ENCODE results near the gene CCDC15. TPM values are rescaled to one million over a fixed set of nuclear protein-coding genes. Genes with fewer than 3 reads are reported as not detected.

The CCDC15 gene
- total and polyA plus RNA-seq, 5 donors from 2014 or later: 0.64 to 1.8 (median 1.1) TPM

GRCh38 chr11:124983674-124984511 is 29.9 kb downstream of the CCDC15 start:
- H3K4me3 Mint-ChIP-seq: no peak overlapping the region
- DNase-seq (no peak), ATAC-seq (ENCODE audit: low read depth in 2 of 2) (no peak)
- Histone ChIP-seq H3K27ac (ENCODE audit: insufficient read depth, low read length, poor library complexity, severe bottlenecking) (no peak overlapping the region), H3K36me3 (ENCODE audit: control insufficient read depth, insufficient read depth, low read length) (peaks cover 2% of the 10 kb centered on the region), H3K9me3 (ENCODE audit: control insufficient read depth in 2 of 2, low read length in 2 of 2) (peaks cover 7 to 11% of the 10 kb centered on the region in 2 experiments), H3K27me3 (ENCODE audit: control insufficient read depth, insufficient read depth, low read length) (no peaks in the 10 kb centered on the region), H3K4me3 (ENCODE audit: low read depth, low read length) (no peak overlapping the region), H3K4me1 (ENCODE audit: control insufficient read depth, insufficient read depth, low read length, poor library complexity, severe bottlenecking) (no peaks in the 10 kb centered on the region)
- no peaks in the 10 kb centered on the region for H3K27me3 Mint-ChIP-seq
- H3K36me3 Mint-ChIP-seq: peaks cover 62% of the 10 kb centered on the region
- H3K27ac Mint-ChIP-seq: no peak overlapping the region
- no peaks in the 10 kb centered on the region for H3K4me1 Mint-ChIP-seq
- H3K9me3 Mint-ChIP-seq: peaks cover 5 to 32% (median 14%) of the 10 kb centered on the region in 7 donors

GRCh38 chr11:124984512-124984854 is 30.5 kb downstream of the CCDC15 start:
- H3K9me3 Mint-ChIP-seq: peaks cover 5 to 26% (median 10%) of the 10 kb centered on the region in 7 donors
- peaks cover 60% of the 10 kb centered on the region for H3K36me3 Mint-ChIP-seq
- no peak overlapping the region for H3K4me3 Mint-ChIP-seq
- Histone ChIP-seq H3K4me3 (ENCODE audit: low read depth, low read length) (no peak overlapping the region), H3K4me1 (ENCODE audit: control insufficient read depth, insufficient read depth, low read length, poor library complexity, severe bottlenecking) (no peaks in the 10 kb centered on the region), H3K27ac (ENCODE audit: insufficient read depth, low read length, poor library complexity, severe bottlenecking) (no peak overlapping the region), H3K9me3 (ENCODE audit: control insufficient read depth in 2 of 2, low read length in 2 of 2) (peaks cover 7 to 11% of the 10 kb centered on the region in 2 experiments), H3K27me3 (ENCODE audit: control insufficient read depth, insufficient read depth, low read length) (no peaks in the 10 kb centered on the region), H3K36me3 (ENCODE audit: control insufficient read depth, insufficient read depth, low read length) (peaks cover 2% of the 10 kb centered on the region)
- H3K27me3 Mint-ChIP-seq: no peaks in the 10 kb centered on the region
- DNase-seq (no peak), ATAC-seq (ENCODE audit: low read depth in 2 of 2) (no peak)
- no peaks in the 10 kb centered on the region for H3K4me1 Mint-ChIP-seq
- H3K27ac Mint-ChIP-seq: no peak overlapping the region

- H3K4me1 Mint-ChIP-seq: no peaks in the 10 kb centered on the region
- DNase-seq (no peak), ATAC-seq (ENCODE audit: low read depth in 2 of 2) (no peak)
- H3K9me3 ChIP-seq (ENCODE audit: control insufficient read depth in 2 of 2, low read length in 2 of 2): peaks cover 3 to 6% of the 10 kb centered on the region in 2 experiments
- no peak overlapping the region for H3K27ac Mint-ChIP-seq
- H3K27ac ChIP-seq (ENCODE audit: insufficient read depth, low read length, poor library complexity, severe bottlenecking): no peak overlapping the region
- no peaks in the 10 kb centered on the region for H3K27me3 Mint-ChIP-seq
- no peak overlapping the region for H3K4me3 Mint-ChIP-seq
- H3K36me3 ChIP-seq (ENCODE audit: control insufficient read depth, insufficient read depth, low read length): peaks cover 2% of the 10 kb centered on the region
- H3K9me3 Mint-ChIP-seq: peaks cover 0 to 12% (median 4%) of the 10 kb centered on the region in 7 donors
- no peaks in the 10 kb centered on the region for H3K27me3 ChIP-seq (ENCODE audit: control insufficient read depth, insufficient read depth, low read length)
- H3K4me1 ChIP-seq (ENCODE audit: control insufficient read depth, insufficient read depth, low read length, poor library complexity, severe bottlenecking): no peaks in the 10 kb centered on the region
- peaks cover 36% of the 10 kb centered on the region for H3K36me3 Mint-ChIP-seq
- H3K4me3 ChIP-seq (ENCODE audit: low read depth, low read length): no peak overlapping the region
Observed at GRCh38 chr11:124987096-124987495, 33.1 kb downstream of the CCDC15 start.

GRCh38 chr11:124988063-124988462 is 34.1 kb downstream of the CCDC15 start:
- DNase-seq: no peak
- H3K4me1 Mint-ChIP-seq: no peaks in the 10 kb centered on the region
- Histone ChIP-seq H3K4me1 (ENCODE audit: control insufficient read depth, insufficient read depth, low read length, poor library complexity, severe bottlenecking) (no peaks in the 10 kb centered on the region), H3K27ac (ENCODE audit: insufficient read depth, low read length, poor library complexity, severe bottlenecking) (no peak overlapping the region), H3K9me3 (ENCODE audit: control insufficient read depth in 2 of 2, low read length in 2 of 2) (no peaks in the 10 kb centered on the region), H3K36me3 (ENCODE audit: control insufficient read depth, insufficient read depth, low read length) (no peaks in the 10 kb centered on the region), H3K27me3 (ENCODE audit: control insufficient read depth, insufficient read depth, low read length) (no peaks in the 10 kb centered on the region), H3K4me3 (ENCODE audit: low read depth, low read length) (no peak overlapping the region)
- H3K27me3 Mint-ChIP-seq: no peaks in the 10 kb centered on the region
- no peak for ATAC-seq (ENCODE audit: low read depth in 2 of 2)
- no peak overlapping the region for H3K27ac Mint-ChIP-seq
- H3K4me3 Mint-ChIP-seq: no peak overlapping the region
- peaks cover 28% of the 10 kb centered on the region for H3K36me3 Mint-ChIP-seq
- peaks cover 0 to 2% (median 1%) of the 10 kb centered on the region in 7 donors for H3K9me3 Mint-ChIP-seq

GRCh38 chr11:125001079-125001778 is 47.2 kb downstream of the CCDC15 start:
- no peak overlapping the region for H3K4me3 ChIP-seq (ENCODE audit: low read depth, low read length)
- no peaks in the 10 kb centered on the region for H3K4me1 Mint-ChIP-seq
- H3K27ac Mint-ChIP-seq: no peak overlapping the region
- H3K9me3 Mint-ChIP-seq: peaks cover 1 to 15% (median 4%) of the 10 kb centered on the region in 7 donors
- no peak for DNase-seq
- peaks cover 30% of the 10 kb centered on the region for H3K36me3 Mint-ChIP-seq
- no peaks in the 10 kb centered on the region for H3K27me3 ChIP-seq (ENCODE audit: control insufficient read depth, insufficient read depth, low read length)
- no peaks in the 10 kb centered on the region for H3K4me1 ChIP-seq (ENCODE audit: control insufficient read depth, insufficient read depth, low read length, poor library complexity, severe bottlenecking)
- no peaks in the 10 kb centered on the region for H3K9me3 ChIP-seq (ENCODE audit: control insufficient read depth in 2 of 2, low read length in 2 of 2)
- H3K36me3 ChIP-seq (ENCODE audit: control insufficient read depth, insufficient read depth, low read length): peaks cover 2% of the 10 kb centered on the region
- H3K4me3 Mint-ChIP-seq: no peak overlapping the region
- ATAC-seq (ENCODE audit: low read depth in 2 of 2): no peak
- no peak overlapping the region for H3K27ac ChIP-seq (ENCODE audit: insufficient read depth, low read length, poor library complexity, severe bottlenecking)
- no peaks in the 10 kb centered on the region for H3K27me3 Mint-ChIP-seq

GRCh38 chr11:125001849-125002248 is 47.8 kb downstream of the CCDC15 start:
- H3K4me3 ChIP-seq (ENCODE audit: low read depth, low read length): no peak overlapping the region
- Mint-ChIP-seq H3K27ac (no peak overlapping the region), H3K4me3 (no peak overlapping the region), H3K9me3 (peaks cover 1 to 15% (median 6%) of the 10 kb centered on the region in 7 donors), H3K4me1 (no peaks in the 10 kb centered on the region), H3K36me3 (peaks cover 35% of the 10 kb centered on the region), H3K27me3 (no peaks in the 10 kb centered on the region)
- H3K4me1 ChIP-seq (ENCODE audit: control insufficient read depth, insufficient read depth, low read length, poor library complexity, severe bottlenecking): no peaks in the 10 kb centered on the region
- peaks cover 2% of the 10 kb centered on the region for H3K36me3 ChIP-seq (ENCODE audit: control insufficient read depth, insufficient read depth, low read length)
- H3K9me3 ChIP-seq (ENCODE audit: control insufficient read depth in 2 of 2, low read length in 2 of 2): no peaks in the 10 kb centered on the region
- H3K27me3 ChIP-seq (ENCODE audit: control insufficient read depth, insufficient read depth, low read length): no peaks in the 10 kb centered on the region
- no peak for DNase-seq
- no peak for ATAC-seq (ENCODE audit: low read depth in 2 of 2)
- no peak overlapping the region for H3K27ac ChIP-seq (ENCODE audit: insufficient read depth, low read length, poor library complexity, severe bottlenecking)

- H3K9me3 ChIP-seq (ENCODE audit: control insufficient read depth in 2 of 2, low read length in 2 of 2): no peaks in the 10 kb centered on the region
- Mint-ChIP-seq H3K9me3 (peaks cover 1 to 21% (median 6%) of the 10 kb centered on the region in 7 donors), H3K27me3 (no peaks in the 10 kb centered on the region), H3K4me1 (peaks cover 0 to 5% (median 4%) of the 10 kb centered on the region in 4 donors), H3K27ac (no peak overlapping the region), H3K4me3 (no peak overlapping the region), H3K36me3 (peaks cover 53% of the 10 kb centered on the region)
- no peak overlapping the region for H3K4me3 ChIP-seq (ENCODE audit: low read depth, low read length)
- peaks cover 2% of the 10 kb centered on the region for H3K36me3 ChIP-seq (ENCODE audit: control insufficient read depth, insufficient read depth, low read length)
- ATAC-seq (ENCODE audit: low read depth in 2 of 2): no peak
- DNase-seq: no peak
- H3K27me3 ChIP-seq (ENCODE audit: control insufficient read depth, insufficient read depth, low read length): no peaks in the 10 kb centered on the region
- no peak overlapping the region for H3K27ac ChIP-seq (ENCODE audit: insufficient read depth, low read length, poor library complexity, severe bottlenecking)
- no peaks in the 10 kb centered on the region for H3K4me1 ChIP-seq (ENCODE audit: control insufficient read depth, insufficient read depth, low read length, poor library complexity, severe bottlenecking)
Observed at GRCh38 chr11:125005491-125005890, 51.5 kb downstream of the CCDC15 start.

Data from CD4-positive, CD25-positive, alpha-beta regulatory T cell (primary cell).